ENCODE measurements around the gene TAF1D. TPM values are rescaled to one million over a fixed set of nuclear protein-coding genes. Genes with fewer than 3 reads are reported as not detected.

The TAF1D gene, protein sequence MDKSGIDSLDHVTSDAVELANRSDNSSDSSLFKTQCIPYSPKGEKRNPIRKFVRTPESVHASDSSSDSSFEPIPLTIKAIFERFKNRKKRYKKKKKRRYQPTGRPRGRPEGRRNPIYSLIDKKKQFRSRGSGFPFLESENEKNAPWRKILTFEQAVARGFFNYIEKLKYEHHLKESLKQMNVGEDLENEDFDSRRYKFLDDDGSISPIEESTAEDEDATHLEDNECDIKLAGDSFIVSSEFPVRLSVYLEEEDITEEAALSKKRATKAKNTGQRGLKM
- total RNA-seq = 100 to 1,000 TPM in 1 of 9 donors, 10 to 100 TPM in 8; 20.8 to 109 (median 55.0) TPM
- 100 to 1,000 TPM in 2 of 3 donors, 10 to 100 TPM in 1; 72.1 to 262 (median 131) TPM for polyA plus RNA-seq
- long read RNA-seq, donor 1, transcript TAF1D-203 (6 exons, 2,082 nt) = major isoform, 8 of 44 reads
- long read RNA-seq, donor 1, partial matches to known transcripts = 28 of 44 reads
- long read RNA-seq, donor 1, other reads (novel, unspliced or antisense) = 0 of 44 reads
- long read RNA-seq, donor 2, partial matches to known transcripts = 16 of 24 reads
- long read RNA-seq, donor 2, other reads (novel, unspliced or antisense) = 0 of 24 reads
- long read RNA-seq, donor 3, partial matches to known transcripts = 16 of 23 reads
- long read RNA-seq, donor 3, other reads (novel, unspliced or antisense) = 0 of 23 reads
- long read RNA-seq, donor 4, partial matches to known transcripts = 9 of 13 reads
- long read RNA-seq, donor 4, other reads (novel, unspliced or antisense) = 3 of 13 reads
- long read RNA-seq, donor 5, partial matches to known transcripts = 1 of 14 reads
- long read RNA-seq, donor 5, other reads (novel, unspliced or antisense) = 13 of 14 reads
- long read RNA-seq, donor 6, partial matches to known transcripts = 15 of 21 reads
- long read RNA-seq, donor 6, other reads (novel, unspliced or antisense) = 3 of 21 reads
- long read RNA-seq, donor 7, partial matches to known transcripts = 9 of 10 reads
- long read RNA-seq, donor 7, other reads (novel, unspliced or antisense) = 0 of 10 reads
- long read RNA-seq, donor 8, transcript TAF1D-203 (6 exons, 2,082 nt) = major isoform, 11 of 202 reads
- long read RNA-seq, donor 8, partial matches to known transcripts = 159 of 202 reads
- long read RNA-seq, donor 8, other reads (novel, unspliced or antisense) = 28 of 202 reads
- long read RNA-seq, donor 9, full-length matches to known transcripts = 13 of 34 reads
- long read RNA-seq, donor 9, partial matches to known transcripts = 21 of 34 reads
- long read RNA-seq, donor 9, other reads (novel, unspliced or antisense) = 0 of 34 reads
- long read RNA-seq, donor 10, partial matches to known transcripts = 11 of 13 reads
- long read RNA-seq, donor 10, other reads (novel, unspliced or antisense) = 0 of 13 reads

DNA sequence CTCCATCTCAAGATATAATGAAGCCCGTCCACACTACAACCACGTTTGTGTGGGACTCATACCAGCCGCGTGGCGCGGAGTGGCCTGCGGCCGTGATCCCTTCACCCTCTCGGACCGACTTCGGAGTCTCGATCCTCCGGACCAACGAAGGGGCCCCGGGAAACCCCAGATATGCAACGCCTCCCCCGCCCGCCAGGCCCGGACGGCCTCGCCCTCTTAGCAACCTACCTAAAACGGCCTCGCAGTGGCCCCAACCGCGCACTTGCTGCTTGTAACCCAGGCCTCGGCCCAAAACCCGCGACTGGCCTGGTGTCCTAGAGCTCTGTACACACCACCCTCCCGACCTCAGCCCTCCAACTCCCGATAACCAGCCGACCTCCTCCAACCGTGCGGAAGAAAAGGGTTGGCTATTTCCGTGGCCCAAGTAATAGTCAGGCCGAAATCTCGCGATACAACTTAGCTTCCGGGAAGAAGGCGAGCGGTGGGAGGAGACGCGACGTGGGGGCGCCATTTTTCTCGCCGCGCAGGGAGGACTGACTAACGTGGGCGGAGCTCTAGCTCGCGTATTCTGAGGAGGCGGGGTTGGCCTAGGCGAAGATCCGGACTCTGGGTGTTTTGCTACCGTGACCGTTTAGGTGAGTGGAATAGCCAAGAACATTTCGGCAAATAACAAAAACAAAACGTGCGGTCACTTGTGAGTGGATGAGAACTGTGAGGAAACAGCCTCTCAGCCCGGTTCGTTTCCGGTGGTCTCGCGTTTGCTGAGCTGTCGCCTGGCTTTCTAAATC lies at the start of gene TAF1D, which contains the start of gene C11orf54:
Gene TAF1D (minus strand): TSS at position 402 of the 788 bp plus-strand sequence. CDS start 2,191 bp downstream, outside the sequence.
Gene C11orf54 (plus strand): TSS at position 579 of the 788 bp plus-strand sequence. CDS start 5,722 bp downstream, outside the sequence.
- Histone ChIP-seq H3K4me1 (replicated peaks in 1 of 2) (peaks cover 9 to 52% of the 10 kb centered on the region in 2 donors), H3K27ac (peak within 1 kb of the TSS; percentile 87 to 96 (median 92)), H3K9me3 (replicated peaks in 1 of 3) (no peaks in the 10 kb centered on the region), H3K36me3 (replicated peaks in 1 of 2) (peaks cover 0 to 30% of the 10 kb centered on the region in 2 donors), H3K27me3 (no peaks in the 10 kb centered on the region), H3K4me3 (peak within 1 kb of the TSS; percentile 19 to 69 (median 60))
- peak; percentile 98 to 99 (median 98) for DNase-seq
- intact Hi-C loops (cut with DNase I) = loop anchor here in 1 of 2 donors (5.0 kb wide), 1 partner anchor 41 kb away; the partner anchor contains the start of gene MED17
- 0 to 1% (median 0%) methylated on average over 18 to 65 of the region's 65 CpGs for WGBS, 4 donors
- TF ChIP-seq POLR2A (IDR thresholded peaks at IDR 0.05) (peak; percentile 87), CTCF (IDR thresholded peaks at IDR 0.05) (peak in 3 of 6 experiments; percentile 18 to 39 (median 29))

GRCh38 chr11:93784935-93785360 lies 43.7 kb upstream of the TAF1D start:
- WGBS, 4 donors = 0 to 1% (median 0%) methylated on average over 9 to 13 of the region's 13 CpGs
- Histone ChIP-seq H3K9me3 (replicated peaks in 1 of 3) (no peaks in the 10 kb centered on the region), H3K27me3 (no peaks in the 10 kb centered on the region), H3K27ac (peak overlapping the region; percentile 89 to 98 (median 94)), H3K4me1 (replicated peaks in 1 of 2) (peaks cover 20 to 35% of the 10 kb centered on the region in 2 donors), H3K36me3 (replicated peaks in 1 of 2) (peaks cover 0 to 16% of the 10 kb centered on the region in 2 donors), H3K4me3 (peak overlapping the region; percentile 83 to 91 (median 86))
- intact Hi-C loops (cut with DNase I) = loop anchor here in 1 of 2 donors (5.0 kb wide), 1 partner anchor 43 kb away; the partner anchor contains the start of genes C11orf54 and TAF1D
- DNase-seq = no peak
- TF ChIP-seq CTCF (IDR thresholded peaks at IDR 0.05) (no peak), POLR2A (IDR thresholded peaks at IDR 0.05) (no peak)

- Histone ChIP-seq H3K27ac (peak within 1 kb of the TSS; percentile 89 to 98 (median 94)), H3K4me1 (replicated peaks in 1 of 2) (peaks cover 20 to 35% of the 10 kb centered on the region in 2 donors), H3K4me3 (peak within 1 kb of the TSS; percentile 83 to 91 (median 86)), H3K36me3 (replicated peaks in 1 of 2) (peaks cover 0 to 11% of the 10 kb centered on the region in 2 donors), H3K9me3 (replicated peaks in 1 of 3) (no peaks in the 10 kb centered on the region), H3K27me3 (no peaks in the 10 kb centered on the region)
- intact Hi-C loops (cut with DNase I) = loop anchor here in 1 of 2 donors (5.0 kb wide), 1 partner anchor 42 kb away; the partner anchor contains the start of genes C11orf54 and TAF1D
- WGBS, 4 donors = 0 to 1% (median 0%) methylated on average over 7 to 72 of the region's 72 CpGs
- TF ChIP-seq POLR2A (IDR thresholded peaks at IDR 0.05) (peak; percentile 57 to 88), CTCF (IDR thresholded peaks at IDR 0.05) (peak; percentile 29 to 55 (median 48))
- DNase-seq = peak; percentile 91 to 96 (median 94)
These were observed 43.0 kb upstream of the TAF1D start, which contains the start of gene MED17 for GRCh38 chr11:93784145-93784934. MED17 (plus strand) TSS chr11:93784282; CDS start chr11:93784514, 232 bp downstream.

Data from adrenal gland (tissue), 19 donors.